DMS53 treated with DMSO at 0.1 percent for 48 hours (cell line): Measurements from ENCODE around the gene IFNG-AS1.

ENCODE experiments used
- DNase-seq: peaks from one replicate; lab custom pipeline; 2025; ENCODE audit not compliant: unreplicated experiment; lab: John Stamatoyannopoulos, UW

Gene IFNG-AS1

DNA sequence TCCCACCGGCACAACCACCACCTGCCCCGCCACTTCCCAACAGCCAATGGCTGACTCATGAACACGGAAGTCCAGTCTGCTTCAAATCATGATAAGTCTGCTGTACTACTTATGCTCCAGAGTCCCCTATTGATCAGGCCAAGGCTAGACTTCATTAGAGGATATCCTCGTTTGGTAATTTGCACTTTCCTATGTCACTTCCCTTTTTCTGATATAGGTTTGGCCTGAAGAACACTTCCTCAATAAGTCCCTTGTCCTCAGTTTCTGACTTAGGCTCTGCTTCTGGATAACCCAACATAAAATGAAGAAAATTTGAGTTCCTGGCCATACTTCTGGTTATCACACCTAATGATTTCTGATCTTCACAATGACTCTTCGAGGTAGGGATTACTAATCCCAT is 45.3 kb downstream of the IFNG-AS1 start:
- DNase-seq: no peak

GRCh38 chr12:68036642-68037041 is 47.4 kb downstream of the IFNG-AS1 start:
- no peak for DNase-seq

DNA sequence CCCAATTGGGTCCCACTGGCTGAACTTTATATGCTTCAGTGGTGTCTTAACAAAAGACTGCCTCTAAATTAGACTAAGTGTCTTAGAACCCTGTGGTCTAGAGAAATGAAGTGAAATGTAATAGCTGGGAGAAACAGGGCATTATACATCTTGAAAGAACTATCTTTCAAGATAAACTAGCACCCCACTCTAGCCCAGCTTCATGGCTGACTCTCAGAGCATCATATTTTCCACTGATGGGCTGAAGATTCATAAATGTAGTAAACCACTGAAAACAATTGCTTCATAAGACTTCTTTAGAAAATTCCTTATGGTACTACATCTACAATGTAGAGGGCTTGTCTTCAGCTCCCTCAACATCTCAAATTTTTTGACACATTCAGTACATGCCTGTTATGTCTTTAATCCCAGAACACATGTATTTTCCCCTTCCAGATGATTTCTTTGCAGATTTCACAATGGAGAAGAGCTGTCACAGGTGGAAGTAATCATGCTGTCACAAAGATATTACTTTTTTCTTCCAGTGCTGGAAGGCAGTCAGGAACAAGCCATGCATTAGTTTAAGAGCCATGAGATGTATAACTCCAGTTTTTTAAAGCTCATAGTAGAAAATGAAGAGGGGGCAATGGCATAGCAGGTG is 48.5 kb downstream of the IFNG-AS1 start:
- no peak for DNase-seq

GRCh38 chr12:68038650-68039049 is 49.4 kb downstream of the IFNG-AS1 start:
- DNase-seq: no peak

GRCh38 chr12:68040450-68041075 is 51.3 kb downstream of the IFNG-AS1 start:
- peak; percentile 83 for DNase-seq

DNA sequence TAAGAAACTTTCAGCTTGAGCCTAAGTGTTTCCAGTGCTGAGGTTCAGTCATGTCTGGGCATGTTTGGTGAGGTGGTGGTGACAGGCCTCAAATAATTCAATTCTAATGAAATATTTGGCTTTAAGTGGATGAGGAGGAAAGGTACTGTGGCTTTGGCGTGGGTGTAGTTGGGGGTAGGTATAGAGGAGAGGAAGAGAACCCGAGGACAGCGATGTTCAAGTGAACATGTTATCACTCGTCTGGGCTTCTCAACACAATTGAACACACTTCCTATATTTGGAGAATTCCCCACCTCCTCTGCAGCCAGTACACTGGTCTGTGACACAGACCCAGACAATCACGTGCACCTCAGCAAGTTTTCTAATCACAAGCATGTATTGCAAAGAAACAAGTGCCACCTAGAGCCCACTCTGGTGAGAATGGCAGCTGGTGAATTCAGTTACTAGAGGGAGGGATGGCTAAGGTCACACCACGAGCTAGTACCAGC is 53.0 kb downstream of the IFNG-AS1 start:
- no peak for DNase-seq

- DNase-seq: no peak
These were observed 54.2 kb downstream of the IFNG-AS1 start for GRCh38 chr12:68043435-68043834.

DNA sequence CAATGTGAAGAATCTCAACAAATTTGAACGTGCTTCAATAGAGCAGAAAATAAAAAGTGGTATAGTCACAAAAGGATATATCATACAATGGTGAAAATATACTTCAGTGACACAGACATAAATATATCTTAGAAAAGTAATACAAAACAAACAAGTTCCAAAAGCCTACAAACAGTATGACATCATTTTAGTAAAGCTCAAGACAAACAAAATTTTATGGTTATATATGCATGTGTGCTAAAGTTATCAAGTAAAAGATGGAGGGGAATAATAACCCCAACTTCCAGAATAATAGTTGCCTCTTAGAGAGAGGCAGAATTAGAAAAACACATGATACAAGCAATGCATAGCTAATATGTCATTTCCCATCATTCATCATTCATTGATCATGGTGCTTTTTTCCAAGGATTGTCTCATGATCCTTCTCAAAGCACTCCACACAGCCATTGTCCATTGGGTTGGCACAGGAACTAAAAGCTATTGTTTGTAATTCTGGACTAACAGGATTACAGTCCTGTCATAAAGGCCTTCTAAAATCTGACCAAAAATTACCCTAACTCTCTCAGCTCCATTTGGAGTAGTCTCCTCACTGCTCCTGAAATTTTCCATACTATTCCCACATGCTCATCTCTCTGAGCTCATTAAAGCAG is 59.5 kb downstream of the IFNG-AS1 start:
- no peak for DNase-seq

GRCh38 chr12:68056300-68056699 is 67.1 kb downstream of the IFNG-AS1 start:
- DNase-seq: no peak

- no peak for DNase-seq
These were observed 74.8 kb downstream of the IFNG-AS1 start for GRCh38 chr12:68063900-68064590.

DNA sequence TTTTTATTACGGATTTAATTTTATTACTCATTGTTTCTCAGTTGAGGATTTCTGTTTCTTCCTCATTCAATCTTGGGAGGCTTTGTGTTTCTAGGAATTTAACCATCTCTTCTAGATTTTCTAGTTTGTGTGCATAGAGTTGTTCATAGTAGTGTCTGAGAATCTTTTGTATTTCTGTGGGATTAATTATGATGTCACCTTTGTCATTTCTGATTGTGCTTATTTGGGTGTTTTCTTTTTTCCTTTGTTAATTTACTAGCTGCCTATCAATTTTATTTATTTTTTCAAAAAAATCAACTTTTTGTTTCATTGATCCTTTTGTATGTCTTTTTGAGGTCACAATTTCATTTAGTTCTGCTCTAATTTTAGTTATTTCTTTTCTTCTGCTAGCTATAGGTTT is 75.9 kb downstream of the IFNG-AS1 start:
- DNase-seq: no peak

DNA sequence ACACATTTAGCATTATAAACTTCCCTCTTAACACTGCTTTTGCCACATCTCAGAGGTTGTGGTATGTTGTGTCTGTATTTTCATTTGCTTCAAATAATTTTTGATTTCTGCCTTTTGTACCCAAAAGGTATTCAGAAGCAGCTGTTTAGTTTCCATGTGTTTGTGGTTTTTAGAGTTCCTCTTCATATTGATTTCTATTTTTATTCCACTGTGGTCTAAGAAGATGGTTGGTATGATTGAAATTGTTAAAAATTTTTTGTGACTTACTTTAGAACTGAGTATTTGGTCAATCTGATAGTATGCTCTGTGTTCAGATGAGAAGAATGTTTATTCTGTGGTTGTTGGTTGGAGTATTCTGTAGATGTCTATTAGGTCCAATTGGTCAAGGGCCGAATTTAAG is 76.4 kb downstream of the IFNG-AS1 start:
- DNase-seq: no peak

- no peak for DNase-seq
These were observed 78.6 kb downstream of the IFNG-AS1 start for GRCh38 chr12:68067762-68068376.

DNA sequence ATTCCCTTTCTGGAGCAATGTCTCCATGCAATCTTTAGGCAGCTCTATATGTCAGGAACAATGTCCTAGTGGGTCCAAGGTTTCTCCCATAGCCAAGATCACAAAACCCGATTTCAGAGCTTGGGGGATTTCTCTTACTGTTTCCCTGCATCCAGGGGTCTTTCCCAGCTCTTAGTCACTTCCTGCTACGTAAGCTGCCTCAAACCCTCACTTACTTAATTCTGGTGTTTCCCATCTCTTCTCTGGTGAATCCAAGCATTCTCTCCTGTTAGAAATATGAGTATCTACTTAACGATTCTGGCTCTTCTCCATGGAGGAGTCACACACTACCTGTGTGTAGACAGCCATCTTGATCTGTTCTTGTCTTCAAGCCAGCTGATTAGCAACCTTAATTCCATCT is 80.0 kb downstream of the IFNG-AS1 start:
- DNase-seq: no peak
